Esophagus muscularis mucosa (tissue), 4 donors: ENCODE measurements around the gene PRDX4.

Experiments
- EP300 ChIP-seq: sonication (generic); formaldehyde crosslinking; IDR thresholded peaks from one replicate; pipeline ENCODE4 v1.6.1; 2017; ENCODE audit warnings: antibody characterized with exemption
- POLR2A ChIP-seq: fragments of 450-650 bp; IDR thresholded peaks from one replicate; pipeline ENCODE4 v1.6.1; 2017; ENCODE audit warnings: antibody characterized with exemption, moderate library complexity, mild to moderate bottlenecking, low read depth
- POLR2AphosphoS5 ChIP-seq, 2 donors: sonication (generic); formaldehyde crosslinking; IDR thresholded peaks; one replicate each; pipeline ENCODE4 v1.6.1; 2017; ENCODE audit warnings: antibody characterized with exemption in 2 of 2
- TF ChIP-seq, protein P1 (sequence below), 3 experiments: fragments of 200-600 bp in 2 of 3; fragments of 450-650 bp in 1 of 3; sonication (generic) in 2 of 3; IDR thresholded peaks; one replicate each; pipeline ENCODE4 v1.5.1; 2017 to 2019; ENCODE audit warnings: antibody characterized with exemption in 3 of 3, mild to moderate bottlenecking in 2 of 3, moderate library complexity in 1 of 3

DNA sequence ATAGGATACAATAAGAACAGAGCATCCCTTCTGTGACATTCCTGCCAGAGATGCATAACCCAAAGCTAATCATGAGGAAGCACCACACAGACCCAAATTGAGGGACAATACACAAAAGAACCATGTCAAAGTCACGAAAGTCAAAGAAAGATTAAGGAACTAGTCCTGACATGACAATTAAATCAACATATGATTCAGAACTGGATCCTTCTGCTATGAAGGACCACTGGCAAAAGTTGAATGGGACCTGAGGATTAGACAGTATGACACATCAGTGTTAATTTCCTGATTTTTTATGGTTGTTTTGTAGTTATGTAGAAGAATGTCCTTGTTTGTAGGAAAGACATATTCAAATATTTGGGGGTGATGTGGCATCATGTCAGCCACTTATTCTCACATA is 61.9 kb downstream of the PRDX4 start:
- TF ChIP-seq POLR2AphosphoS5 (IDR thresholded peaks at IDR 0.05) (no peak), EP300 (no peak), POLR2A (no peak)
- TF ChIP-seq, protein P1, sequence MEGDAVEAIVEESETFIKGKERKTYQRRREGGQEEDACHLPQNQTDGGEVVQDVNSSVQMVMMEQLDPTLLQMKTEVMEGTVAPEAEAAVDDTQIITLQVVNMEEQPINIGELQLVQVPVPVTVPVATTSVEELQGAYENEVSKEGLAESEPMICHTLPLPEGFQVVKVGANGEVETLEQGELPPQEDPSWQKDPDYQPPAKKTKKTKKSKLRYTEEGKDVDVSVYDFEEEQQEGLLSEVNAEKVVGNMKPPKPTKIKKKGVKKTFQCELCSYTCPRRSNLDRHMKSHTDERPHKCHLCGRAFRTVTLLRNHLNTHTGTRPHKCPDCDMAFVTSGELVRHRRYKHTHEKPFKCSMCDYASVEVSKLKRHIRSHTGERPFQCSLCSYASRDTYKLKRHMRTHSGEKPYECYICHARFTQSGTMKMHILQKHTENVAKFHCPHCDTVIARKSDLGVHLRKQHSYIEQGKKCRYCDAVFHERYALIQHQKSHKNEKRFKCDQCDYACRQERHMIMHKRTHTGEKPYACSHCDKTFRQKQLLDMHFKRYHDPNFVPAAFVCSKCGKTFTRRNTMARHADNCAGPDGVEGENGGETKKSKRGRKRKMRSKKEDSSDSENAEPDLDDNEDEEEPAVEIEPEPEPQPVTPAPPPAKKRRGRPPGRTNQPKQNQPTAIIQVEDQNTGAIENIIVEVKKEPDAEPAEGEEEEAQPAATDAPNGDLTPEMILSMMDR (IDR thresholded peaks at IDR 0.05) = no peak
